Gastrocnemius medialis (tissue), 4 donors: ENCODE results near the gene PSMA6. TPM values are rescaled to one million over a fixed set of nuclear protein-coding genes. Genes with fewer than 3 reads are reported as not detected.
"Not testable (repeated sequence)": the region's sequence is repeated elsewhere in the genome, so short reads cannot be mapped to it uniquely, and the experiment has no call there.

Source experiments
- ATAC-seq, 2 donors: fragments of 150-250 bp; one replicate each; pipeline ENCODE4 v1.9.1; 2016
- DNase-seq, 2 donors: peaks; one replicate each; pipeline ENCODE4 v3.0.0-alpha.2; 2019
- H3K27ac ChIP-seq, 4 donors: fragments of 200-600 bp; sonication (generic); 1 replicate in 1 of 4; 2 replicates in 3 of 4; pipeline ENCODE4 v1.5.1; 2016 to 2018; ENCODE audit warnings: mild to moderate bottlenecking in 2 of 4, moderate library complexity in 1 of 4
- H3K27me3 ChIP-seq, 3 donors: fragments of 200-600 bp; sonication (generic) in 2 of 3; 1 replicate in 1 of 3; 2 replicates in 2 of 3; pipeline versions ENCODE4 v1.5.1 to v1.6.0; 2016 to 2019; ENCODE audit warnings: mild to moderate bottlenecking in 1 of 3, moderate library complexity in 1 of 3
- H3K36me3 ChIP-seq, 2 donors: fragments of 200-600 bp; sonication (generic) in 1 of 2; one replicate each; pipeline ENCODE4 v1.5.1; 2017 to 2018
- H3K4me1 ChIP-seq, 2 donors: fragments of 200-600 bp; sonication (generic) in 1 of 2; one replicate each; pipeline ENCODE4 v1.5.1; 2016 to 2017; ENCODE audit warnings: mild to moderate bottlenecking in 2 of 2
- H3K4me3 ChIP-seq, 4 donors: fragments of 200-600 bp; sonication (generic) in 3 of 4; 1 replicate in 1 of 4; 2 replicates in 3 of 4; pipeline ENCODE4 v1.5.1; 2016 to 2019; ENCODE audit warnings: mild to moderate bottlenecking in 2 of 4
- H3K9me3 ChIP-seq, 3 donors: fragments of 200-600 bp; sonication (generic) in 2 of 3; 1 replicate in 1 of 3; 2 replicates in 2 of 3; pipeline ENCODE4 v1.5.1; 2016 to 2019
- POLR2A ChIP-seq, 2 donors: fragments of 450-650 bp; IDR thresholded peaks; one replicate each; pipeline ENCODE4 v1.6.1; 2017; ENCODE audit warnings: antibody characterized with exemption in 2 of 2, mild to moderate bottlenecking in 2 of 2, moderate library complexity in 2 of 2
- in situ Hi-C, 4 donors: fragments of 200-750 bp; cut with MboI; loops; one replicate each; pipeline versions ENCODE4 v1.15.0 to v1.8.0; 2017; ENCODE audit warnings: low sequenced_read_pairs in 4 of 4
- intact Hi-C: fragments of 100-400 bp; cut with DNase I; formaldehyde crosslinking; loops from one replicate; pipeline ENCODE4 v1.15.1; 2023; ENCODE audit warnings: low total_unique reads
- total RNA-seq, 4 donors: library from RNA; depleted of rRNA; stranded (reverse); fragments of >200 nt; gene quantifications; one replicate each; pipeline versions ENCODE4 v1.1.0 to v1.2.3, GENCODE V29; 2016
- TF ChIP-seq, protein P1 (sequence below), 5 experiments: fragments of 450-650 bp in 3 of 5; fragments of 200-600 bp in 2 of 5; sonication (generic) in 2 of 5; IDR thresholded peaks in 4 of 5; conservative IDR thresholded peaks in 1 of 5; 1 replicate in 4 of 5; 2 replicates in 1 of 5; pipeline ENCODE4 v1.5.1; 2016 to 2019; ENCODE audit warnings: antibody characterized with exemption in 5 of 5, mild to moderate bottlenecking in 3 of 5, moderate library complexity in 3 of 5

The PSMA6 gene
- total RNA-seq, 4 donors from 2014 or later = 323 to 502 (median 464) TPM

DNA sequence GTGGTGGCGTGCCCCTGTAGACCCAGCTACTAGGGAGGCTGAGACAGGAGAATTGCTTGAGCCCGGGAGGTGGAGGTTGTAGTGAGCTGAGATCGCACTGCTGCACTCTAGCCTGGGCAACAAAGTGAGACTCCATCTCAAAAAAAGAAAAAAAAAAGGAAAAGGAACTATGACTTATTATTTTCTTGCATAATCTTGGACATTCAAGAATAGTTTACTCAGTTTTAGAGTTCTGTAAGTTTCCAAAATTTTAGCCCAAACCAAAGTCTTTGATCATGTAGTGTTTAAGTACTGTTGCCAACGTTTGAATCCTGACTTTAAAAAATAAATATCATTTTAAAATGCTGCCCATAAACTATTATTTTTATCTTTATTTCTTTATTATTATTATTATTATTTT lies 6.2 kb downstream of the PSMA6 start:
- H3K36me3 ChIP-seq = no peaks in the 10 kb centered on the region
- in situ Hi-C loops (loop anchor here in 1 of 4 donors (10.0 kb wide), 1 partner anchor 106 kb away; the partner anchor contains the start of gene NFKBIA), intact Hi-C loops (loop anchor here (10.0 kb wide), 2 partner anchors 244 to 506 kb away; partner anchors contain the start of gene RALGAPA1)
- no peak overlapping the region for H3K4me3 ChIP-seq
- TF ChIP-seq, protein P1, sequence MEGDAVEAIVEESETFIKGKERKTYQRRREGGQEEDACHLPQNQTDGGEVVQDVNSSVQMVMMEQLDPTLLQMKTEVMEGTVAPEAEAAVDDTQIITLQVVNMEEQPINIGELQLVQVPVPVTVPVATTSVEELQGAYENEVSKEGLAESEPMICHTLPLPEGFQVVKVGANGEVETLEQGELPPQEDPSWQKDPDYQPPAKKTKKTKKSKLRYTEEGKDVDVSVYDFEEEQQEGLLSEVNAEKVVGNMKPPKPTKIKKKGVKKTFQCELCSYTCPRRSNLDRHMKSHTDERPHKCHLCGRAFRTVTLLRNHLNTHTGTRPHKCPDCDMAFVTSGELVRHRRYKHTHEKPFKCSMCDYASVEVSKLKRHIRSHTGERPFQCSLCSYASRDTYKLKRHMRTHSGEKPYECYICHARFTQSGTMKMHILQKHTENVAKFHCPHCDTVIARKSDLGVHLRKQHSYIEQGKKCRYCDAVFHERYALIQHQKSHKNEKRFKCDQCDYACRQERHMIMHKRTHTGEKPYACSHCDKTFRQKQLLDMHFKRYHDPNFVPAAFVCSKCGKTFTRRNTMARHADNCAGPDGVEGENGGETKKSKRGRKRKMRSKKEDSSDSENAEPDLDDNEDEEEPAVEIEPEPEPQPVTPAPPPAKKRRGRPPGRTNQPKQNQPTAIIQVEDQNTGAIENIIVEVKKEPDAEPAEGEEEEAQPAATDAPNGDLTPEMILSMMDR (IDR thresholded peaks at IDR 0.05 in 4 of 5, conservative IDR thresholded peaks at IDR 0.05 in 1 of 5) = no peak
- TF ChIP-seq POLR2A (IDR thresholded peaks at IDR 0.05) = no peak
- peaks cover 42 to 73% of the 10 kb centered on the region in 2 donors for H3K4me1 ChIP-seq
- H3K27ac ChIP-seq = peak overlapping the region in 2 of 4 donors; percentile 47 to 56
- no peak for DNase-seq
- H3K9me3 ChIP-seq = no peaks in the 10 kb centered on the region
- ATAC-seq = no peak
- no peaks in the 10 kb centered on the region for H3K27me3 ChIP-seq

DNA sequence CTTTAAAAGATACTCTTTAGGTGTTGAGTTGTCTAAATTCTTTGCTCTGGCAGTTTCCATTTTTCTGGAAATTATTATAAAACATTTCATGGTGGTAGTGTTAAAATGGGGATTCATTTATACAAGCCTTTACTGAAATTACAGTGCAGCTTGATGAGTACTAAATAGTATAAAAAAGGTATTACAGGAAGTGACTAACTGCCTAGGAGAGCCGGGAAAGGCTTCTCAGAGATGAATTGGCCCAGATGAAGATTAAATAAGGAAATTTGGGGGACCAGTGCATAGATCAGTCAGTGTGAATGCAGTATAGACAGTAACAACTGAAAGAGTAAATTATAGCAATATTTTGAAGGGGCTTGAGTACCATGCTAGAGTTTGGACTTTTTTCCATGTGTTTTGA lies 7.5 kb downstream of the PSMA6 start:
- Histone ChIP-seq H3K4me3 (no peak overlapping the region), H3K27ac (peak overlapping the region; percentile 55 to 85 (median 80)), H3K9me3 (no peaks in the 10 kb centered on the region), H3K4me1 (peaks cover 30 to 60% of the 10 kb centered on the region in 2 donors), H3K27me3 (no peaks in the 10 kb centered on the region), H3K36me3 (no peaks in the 10 kb centered on the region)
- ATAC-seq (no peak), DNase-seq (no peak)
- intact Hi-C loops (loop anchor here (10.0 kb wide), 2 partner anchors 245 to 505 kb away; partner anchors contain the start of gene RALGAPA1), in situ Hi-C loops (loop anchor here in 2 of 4 donors (10.0 kb wide), 2 partner anchors 105 to 175 kb away; partner anchors contain the start of genes NFKBIA (in 1 of the 2), PPP2R3C (in 1 of the 2) and PRORP (in 1 of the 2))
- no peak for TF ChIP-seq POLR2A (IDR thresholded peaks at IDR 0.05)
- TF ChIP-seq, protein P1 (IDR thresholded peaks at IDR 0.05 in 4 of 5, conservative IDR thresholded peaks at IDR 0.05 in 1 of 5) = no peak

DNA sequence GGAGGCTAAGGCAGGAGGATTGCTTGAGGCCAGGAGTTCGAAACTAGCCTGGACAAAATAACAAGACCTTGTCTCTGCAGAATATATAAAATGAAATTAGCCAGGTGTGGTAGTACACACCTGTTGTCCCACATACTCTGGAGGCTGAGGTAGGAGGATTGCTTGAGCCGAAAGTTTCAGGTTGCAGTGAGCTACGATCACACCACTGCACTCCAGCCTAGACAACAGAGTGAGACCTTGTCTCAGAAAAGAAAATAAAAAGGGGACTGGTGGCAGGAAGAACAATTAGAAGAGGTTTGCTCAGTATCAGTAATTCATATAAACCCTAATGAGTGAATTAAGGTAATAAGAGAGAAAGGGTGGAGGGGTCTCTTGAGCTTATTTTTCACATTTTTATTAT lies 8.0 kb downstream of the PSMA6 start:
- intact Hi-C loops = no loop called here
- peaks cover 25 to 55% of the 10 kb centered on the region in 2 donors for H3K4me1 ChIP-seq

DNA sequence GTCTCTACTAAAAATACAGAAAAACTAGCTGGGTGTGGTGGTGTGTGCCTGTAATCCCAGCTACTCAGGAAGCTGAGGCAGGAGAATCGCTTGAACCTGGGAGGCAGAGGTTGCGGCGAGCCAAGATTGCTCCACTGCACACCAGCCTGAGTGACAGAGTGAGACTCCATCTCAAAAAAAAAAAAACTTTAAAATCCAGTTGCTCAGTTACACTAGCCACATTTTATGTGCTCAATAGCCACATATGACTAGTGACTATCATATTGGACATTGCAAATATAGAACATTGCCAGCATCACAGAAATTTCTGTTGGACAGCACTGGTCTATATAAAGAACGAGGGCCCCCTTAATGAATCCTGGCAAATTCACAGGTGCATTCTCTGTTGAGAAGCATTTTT lies 9.2 kb downstream of the PSMA6 start:
- in situ Hi-C loops = loop anchor here in 1 of 4 donors (10.0 kb wide), 1 partner anchor 177 kb away; the partner anchor contains the start of genes PPP2R3C and PRORP
- intact Hi-C loops, H3K9me3 ChIP-seq, H3K36me3 ChIP-seq, H3K27me3 ChIP-seq: not testable (repeated sequence)
- Histone ChIP-seq H3K4me1 (peaks cover 23 to 48% of the 10 kb centered on the region in 2 donors), H3K27ac (peak overlapping the region; percentile 55 to 85 (median 80)), H3K4me3 (peak overlapping the region in 1 of 4 donors; percentile 4)
- DNase-seq = peak in 1 of 2 donors; percentile 74
- ATAC-seq = peak; percentile 90 to 91
- TF ChIP-seq POLR2A (IDR thresholded peaks at IDR 0.05) = peak in 1 of 2 donors; percentile 39

More for the DNA sequence above, 8.0 kb downstream of the PSMA6 start:
- H3K27me3 ChIP-seq = no peaks in the 10 kb centered on the region
- in situ Hi-C loops = loop anchor here in 1 of 4 donors (10.0 kb wide), 1 partner anchor 175 kb away; the partner anchor contains the start of genes PPP2R3C and PRORP
- H3K27ac ChIP-seq = peak overlapping the region; percentile 55 to 85 (median 80)
- ATAC-seq = no peak
- no peak for TF ChIP-seq POLR2A (IDR thresholded peaks at IDR 0.05)
- TF ChIP-seq, protein P1 (IDR thresholded peaks at IDR 0.05 in 4 of 5, conservative IDR thresholded peaks at IDR 0.05 in 1 of 5) = no peak
- no peaks in the 10 kb centered on the region for H3K9me3 ChIP-seq
- no peak overlapping the region for H3K4me3 ChIP-seq
- no peaks in the 10 kb centered on the region for H3K36me3 ChIP-seq
- no peak for DNase-seq

DNA sequence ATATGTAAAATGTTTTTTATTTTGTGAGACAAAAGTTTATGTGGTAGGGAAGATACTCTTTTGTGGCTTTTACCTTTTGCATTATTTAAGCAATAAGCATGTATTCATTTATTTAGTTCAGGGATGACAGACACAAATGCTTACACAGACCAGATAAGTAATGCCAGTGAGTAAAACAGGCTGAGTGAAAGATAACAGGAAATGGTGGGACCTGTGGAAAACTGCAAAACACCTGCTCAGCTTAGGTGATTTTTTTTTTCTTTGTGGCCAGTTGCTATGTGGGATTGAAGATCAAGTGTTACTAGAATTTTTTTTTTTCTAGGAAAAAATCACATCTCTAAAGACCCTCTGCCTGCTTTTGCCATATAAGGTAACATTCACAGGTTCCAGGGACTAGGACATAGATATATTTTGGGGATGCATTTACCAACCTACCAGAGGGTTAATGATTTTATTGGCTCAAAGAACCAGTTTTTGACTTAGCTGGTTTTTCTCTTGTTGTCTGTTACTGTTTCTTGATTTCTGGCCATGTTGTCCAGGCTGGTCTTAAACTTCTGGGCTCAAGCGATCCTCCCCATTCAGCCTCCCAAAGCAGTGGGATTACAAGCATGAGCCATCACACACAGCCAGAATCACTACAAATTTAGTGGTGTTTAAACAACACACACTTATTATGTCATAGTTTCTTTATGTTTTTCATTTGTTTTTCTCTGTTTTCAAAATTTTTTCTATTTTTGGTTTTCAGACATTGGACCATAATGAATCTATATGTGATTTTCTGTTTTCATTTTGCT lies 9.8 kb downstream of the PSMA6 start:
- intact Hi-C loops (no loop called here), in situ Hi-C loops (loop anchor here in 1 of 4 donors (10.0 kb wide), 1 partner anchor 177 kb away; the partner anchor contains the start of genes PPP2R3C and PRORP)
- DNase-seq (no peak), ATAC-seq (peak; percentile 46 to 49)
- peak overlapping the region; percentile 55 to 85 (median 80) for H3K27ac ChIP-seq
- peak overlapping the region in 1 of 4 donors; percentile 4 for H3K4me3 ChIP-seq
- no peak for TF ChIP-seq POLR2A (IDR thresholded peaks at IDR 0.05)
- TF ChIP-seq, protein P1 (IDR thresholded peaks at IDR 0.05 in 4 of 5, conservative IDR thresholded peaks at IDR 0.05 in 1 of 5) = no peak
- no peaks in the 10 kb centered on the region for H3K36me3 ChIP-seq
- no peaks in the 10 kb centered on the region for H3K27me3 ChIP-seq
- H3K9me3 ChIP-seq = no peaks in the 10 kb centered on the region
- H3K4me1 ChIP-seq = peaks cover 21 to 47% of the 10 kb centered on the region in 2 donors
